TTC549 (cell line): ENCODE data around the gene RAD54L.
A peak's percentile ranks its signal among the peaks of the same experiment; 100 is the strongest.
"Not testable (repeated sequence)": the region's sequence is repeated elsewhere in the genome, so short reads cannot be mapped to it uniquely, and the experiment has no call there.

ENCODE experiments used
- FAIRE-seq: peaks from 2 replicates; lab custom pipeline; 2012; peaks lifted over from hg19 to GRCh38; lab: Jason Lieb, UNC

Gene RAD54L

GRCh38 chr1:46285730-46286477 is 38.3 kb downstream of the RAD54L start:
- no peak for FAIRE-seq

GRCh38 chr1:46288485-46289133 is 41.0 kb downstream of the RAD54L start:
- no peak for FAIRE-seq

- FAIRE-seq: no peak
These were observed 41.6 kb downstream of the RAD54L start for GRCh38 chr1:46289134-46289494.

- no peak for FAIRE-seq
These were observed 42.4 kb downstream of the RAD54L start for GRCh38 chr1:46289976-46290375.

- FAIRE-seq: no peak
These were observed 47.7 kb downstream of the RAD54L start for GRCh38 chr1:46295306-46295705.

- no peak for FAIRE-seq
These were observed 50.8 kb downstream of the RAD54L start for GRCh38 chr1:46298387-46298786.

- FAIRE-seq: no peak
These were observed 53.3 kb downstream of the RAD54L start for GRCh38 chr1:46300673-46301405.

GRCh38 chr1:46301406-46301807 is 53.8 kb downstream of the RAD54L start:
- no peak for FAIRE-seq

- FAIRE-seq: no peak
These were observed 54.5 kb downstream of the RAD54L start for GRCh38 chr1:46301808-46302640.

- no peak for FAIRE-seq
These were observed 55.1 kb downstream of the RAD54L start for GRCh38 chr1:46302641-46303037.

- FAIRE-seq: peak; percentile 29
These were observed 55.7 kb downstream of the RAD54L start, which contains the start of the genes LRRC41 and UQCRH for GRCh38 chr1:46303038-46303871. Gene LRRC41, minus strand, starts transcription at chr1:46303616. Its CDS starts 294 bp downstream, at chr1:46303322. Gene UQCRH, plus strand, starts transcription at chr1:46303698. Its CDS starts 69 bp downstream, at chr1:46303767.

GRCh38 chr1:46303872-46304326 is 56.3 kb downstream of the RAD54L start:
- FAIRE-seq: no peak

- no peak for FAIRE-seq
These were observed 58.6 kb downstream of the RAD54L start for GRCh38 chr1:46306159-46306530.

- FAIRE-seq: no peak
These were observed 62.0 kb downstream of the RAD54L start for GRCh38 chr1:46309401-46310159.

- no peak for FAIRE-seq
These were observed 62.8 kb downstream of the RAD54L start for GRCh38 chr1:46310321-46310720.

- FAIRE-seq: no peak
These were observed 68.3 kb downstream of the RAD54L start for GRCh38 chr1:46315669-46316403.

GRCh38 chr1:46317323-46317722 is 69.8 kb downstream of the RAD54L start:
- FAIRE-seq: no peak

- not testable (repeated sequence) for FAIRE-seq
These were observed 71.7 kb downstream of the RAD54L start for GRCh38 chr1:46319301-46319700.
